ENCODE measurements around the gene ZFYVE27.

The ZFYVE27 gene

GRCh38 chr10:97810446-97810845, 73.5 kb downstream of the ZFYVE27 start:
- H3K4me3 ChIP-seq (ENCODE audit: low read depth, low read length), result no peak overlapping the region
- H3K36me3 ChIP-seq (ENCODE audit: control insufficient read depth in 2 of 2, insufficient read depth in 1 of 2, low read length in 2 of 2), result no peaks in the 10 kb centered on the region
- TF ChIP-seq ZNF133 (tag by site-specific recombination; IDR thresholded peaks at IDR 0.05) (no peak), ZBTB17 (tag by site-specific recombination; IDR thresholded peaks at IDR 0.05) (peak; percentile 82)
- ChIA-PET CTCF (interaction anchor here (1.3 kb wide), 1 partner anchor 18 kb away, joined by 12 read pairs; no protein-coding TSS in a partner anchor), POLR2A (no interaction called here)
- H3K27ac ChIP-seq (ENCODE audit: extremely low read depth, low read depth, low read length), result no peak overlapping the region
- no peaks in the 10 kb centered on the region for H3K4me1 ChIP-seq (ENCODE audit: control insufficient read depth, insufficient read depth, low read length)
- H3K9me3 ChIP-seq (ENCODE audit: control insufficient read depth, insufficient read depth, low read depth, low read length), result no peaks in the 10 kb centered on the region

Measured in HEK293 (cell line).